ENCODE data around the gene SNRNP200.

- no peak for TF ChIP-seq CTCF (IDR thresholded peaks at IDR 0.05)
- TF ChIP-seq POLR2A (IDR thresholded peaks at IDR 0.05) = no peak
- TF ChIP-seq EP300 (IDR thresholded peaks at IDR 0.05) = no peak
- no peak for TF ChIP-seq POLR2AphosphoS5 (IDR thresholded peaks at IDR 0.05)
These were observed 9.7 kb upstream of the SNRNP200 start for GRCh38 chr2:96315005-96315399.
